OCI-LY1 (cell line): ENCODE data around the gene KANK3.

Source experiments
- EZH2 ChIP-seq: fragments of 200-600 bp; sonication (generic), shearing (Covaris generic); IDR thresholded peaks from 2 replicates; pipeline ENCODE4 v1.8.0; 2017; ENCODE audit warnings: borderline replicate concordance, mixed run types, mild to moderate bottlenecking, antibody characterized with exemption, low read length, moderate library complexity, mixed read lengths
- TF ChIP-seq, protein P1 (sequence below): fragments of 200-600 bp; sonication (generic), shearing (Covaris generic); IDR thresholded peaks from 2 replicates; pipeline ENCODE4 v1.5.1; 2017; ENCODE audit warnings: mild to moderate bottlenecking, antibody characterized with exemption, low read length, moderate library complexity, mixed read lengths

DNA sequence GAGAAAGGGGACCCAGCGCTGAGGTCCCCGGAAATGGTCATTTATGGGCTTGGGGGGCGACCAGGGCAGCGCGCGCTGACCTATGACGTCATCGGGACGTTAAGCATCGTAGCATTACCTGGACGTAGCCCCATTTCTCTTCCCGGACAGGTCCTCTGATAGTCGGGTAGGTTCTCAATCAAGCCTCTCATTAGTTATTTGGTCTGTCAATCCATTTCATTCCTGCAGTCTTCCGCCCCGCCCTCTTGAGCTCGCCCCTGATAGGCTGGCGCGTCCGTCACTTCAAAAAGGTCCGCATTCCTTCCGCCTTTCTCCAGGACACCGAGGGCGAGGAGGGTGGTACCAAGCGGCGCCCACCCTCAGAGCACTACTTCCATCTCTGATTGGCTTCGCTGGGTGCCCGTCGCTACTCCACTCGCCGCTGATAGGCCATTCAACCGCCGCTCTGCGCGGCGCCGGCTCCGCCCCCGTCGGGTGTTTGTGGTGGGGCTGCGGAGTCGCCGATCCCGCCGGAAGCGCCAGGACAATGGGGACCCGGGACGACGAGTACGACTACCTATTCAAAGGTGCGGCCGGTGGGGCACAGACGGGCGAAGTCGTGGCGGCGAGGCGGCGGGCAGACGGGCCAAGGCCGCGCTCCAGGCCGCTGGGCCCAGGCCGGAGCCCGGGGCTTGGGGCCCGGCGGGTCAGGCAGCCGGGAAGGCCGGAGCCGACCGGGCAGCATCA lies 47.0 kb upstream of the KANK3 start, which contains the start of gene RAB11B:
- no peak for TF ChIP-seq EZH2
- TF ChIP-seq, protein P1, sequence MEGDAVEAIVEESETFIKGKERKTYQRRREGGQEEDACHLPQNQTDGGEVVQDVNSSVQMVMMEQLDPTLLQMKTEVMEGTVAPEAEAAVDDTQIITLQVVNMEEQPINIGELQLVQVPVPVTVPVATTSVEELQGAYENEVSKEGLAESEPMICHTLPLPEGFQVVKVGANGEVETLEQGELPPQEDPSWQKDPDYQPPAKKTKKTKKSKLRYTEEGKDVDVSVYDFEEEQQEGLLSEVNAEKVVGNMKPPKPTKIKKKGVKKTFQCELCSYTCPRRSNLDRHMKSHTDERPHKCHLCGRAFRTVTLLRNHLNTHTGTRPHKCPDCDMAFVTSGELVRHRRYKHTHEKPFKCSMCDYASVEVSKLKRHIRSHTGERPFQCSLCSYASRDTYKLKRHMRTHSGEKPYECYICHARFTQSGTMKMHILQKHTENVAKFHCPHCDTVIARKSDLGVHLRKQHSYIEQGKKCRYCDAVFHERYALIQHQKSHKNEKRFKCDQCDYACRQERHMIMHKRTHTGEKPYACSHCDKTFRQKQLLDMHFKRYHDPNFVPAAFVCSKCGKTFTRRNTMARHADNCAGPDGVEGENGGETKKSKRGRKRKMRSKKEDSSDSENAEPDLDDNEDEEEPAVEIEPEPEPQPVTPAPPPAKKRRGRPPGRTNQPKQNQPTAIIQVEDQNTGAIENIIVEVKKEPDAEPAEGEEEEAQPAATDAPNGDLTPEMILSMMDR: no peak
